Measurements from ENCODE around the gene USP47. TPM values are rescaled to one million over a fixed set of nuclear protein-coding genes. Genes with fewer than 3 reads are reported as not detected.

The USP47 gene
- total RNA-seq, 2 experiments from 2014 or later = 40.1 to 44.8 TPM

- DNase-seq = no peak
- Mint-ChIP-seq H3K4me3 (no peak overlapping the region), H3K27ac (no peak overlapping the region), H3K9me3 (ENCODE audit: low read depth) (no peaks in the 10 kb centered on the region), H3K4me1 (peaks cover 9% of the 10 kb centered on the region), H3K36me3 (no peaks in the 10 kb centered on the region), H3K27me3 (peaks cover 68% of the 10 kb centered on the region)
- CTCF ChIA-PET = interaction anchor here (1.8 to 2.3 kb wide), 2 partner anchors 37 to 285 kb away, joined by 4 to 9 read pairs; no protein-coding TSS in a partner anchor
- no peak for ATAC-seq
These were observed 162.0 kb downstream of the USP47 start for GRCh38 chr11:12003815-12004214.

DNA sequence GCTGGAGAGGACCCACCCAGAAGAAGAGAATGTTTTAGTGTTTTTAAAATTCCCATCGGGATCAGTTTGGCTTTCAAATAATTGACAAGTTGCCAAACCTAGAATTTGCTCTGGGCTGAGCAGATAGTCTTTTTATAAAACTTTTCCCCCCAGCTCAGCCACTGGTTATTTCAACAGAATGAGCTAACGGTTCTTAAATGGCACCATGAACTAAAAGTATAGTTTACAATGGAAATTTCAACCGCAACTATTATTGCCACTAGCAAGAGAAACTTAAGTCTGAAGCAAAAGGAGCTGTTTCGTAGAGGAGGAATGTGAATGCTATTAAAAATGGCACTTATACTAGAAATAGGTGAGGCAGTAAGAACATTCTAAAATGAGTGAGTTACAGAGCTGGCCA, 163.3 kb downstream of the USP47 start:
- no peaks in the 10 kb centered on the region for H3K36me3 Mint-ChIP-seq
- no peak overlapping the region for H3K27ac Mint-ChIP-seq
- no peak overlapping the region for H3K4me3 Mint-ChIP-seq
- DNase-seq = no peak
- no peak for ATAC-seq
- no peaks in the 10 kb centered on the region for H3K9me3 Mint-ChIP-seq (ENCODE audit: low read depth)
- CTCF ChIA-PET = interaction anchor here (1.2 to 2.3 kb wide), 3 partner anchors 18 to 277 kb away, joined by 3 to 9 read pairs (median 4); no protein-coding TSS in a partner anchor
- peaks cover 77% of the 10 kb centered on the region for H3K27me3 Mint-ChIP-seq
- peaks cover 5% of the 10 kb centered on the region for H3K4me1 Mint-ChIP-seq

GRCh38 chr11:12005476-12005875, 163.7 kb downstream of the USP47 start:
- DNase-seq (no peak), ATAC-seq (no peak)
- H3K27me3 Mint-ChIP-seq = peaks cover 81% of the 10 kb centered on the region
- H3K4me3 Mint-ChIP-seq = no peak overlapping the region
- CTCF ChIA-PET = interaction anchor here (1.2 to 2.3 kb wide), 3 partner anchors 19 to 276 kb away, joined by 3 to 9 read pairs (median 4); no protein-coding TSS in a partner anchor
- no peaks in the 10 kb centered on the region for H3K36me3 Mint-ChIP-seq
- no peak overlapping the region for H3K27ac Mint-ChIP-seq
- H3K9me3 Mint-ChIP-seq (ENCODE audit: low read depth) = no peaks in the 10 kb centered on the region
- H3K4me1 Mint-ChIP-seq = peaks cover 5% of the 10 kb centered on the region

GRCh38 chr11:12006552-12007229, 164.9 kb downstream of the USP47 start:
- no peak overlapping the region for H3K4me3 Mint-ChIP-seq
- ATAC-seq = no peak
- CTCF ChIA-PET = interaction anchor here (1.1 kb wide), 1 partner anchor 40 kb away, joined by 3 read pairs; no protein-coding TSS in a partner anchor
- H3K36me3 Mint-ChIP-seq = no peaks in the 10 kb centered on the region
- H3K27me3 Mint-ChIP-seq = peaks cover 86% of the 10 kb centered on the region
- DNase-seq = no peak
- no peaks in the 10 kb centered on the region for H3K9me3 Mint-ChIP-seq (ENCODE audit: low read depth)
- no peak overlapping the region for H3K27ac Mint-ChIP-seq
- peaks cover 5% of the 10 kb centered on the region for H3K4me1 Mint-ChIP-seq

DNA sequence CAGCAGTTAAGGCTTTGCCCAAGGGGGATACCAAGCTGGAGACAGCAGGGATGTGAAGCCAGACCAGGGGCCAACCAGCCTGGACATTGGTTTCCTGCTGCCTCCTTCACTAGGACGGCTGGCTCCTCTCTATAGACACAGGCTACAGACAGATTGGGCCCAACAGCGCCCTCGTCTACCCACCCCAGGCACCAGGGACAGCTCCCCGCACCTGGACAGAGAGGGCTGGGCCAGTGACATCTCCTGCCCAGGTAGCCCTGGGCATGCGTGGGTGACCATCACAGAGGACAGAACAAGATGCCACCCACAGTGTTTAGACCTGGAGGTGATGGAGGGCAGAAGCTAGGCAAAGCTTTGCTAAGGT, 165.4 kb downstream of the USP47 start:
- CTCF ChIA-PET = interaction anchor here (1.1 kb wide), 1 partner anchor 41 kb away, joined by 3 read pairs; no protein-coding TSS in a partner anchor
- Mint-ChIP-seq H3K27ac (no peak overlapping the region), H3K4me1 (peaks cover 5% of the 10 kb centered on the region), H3K36me3 (no peaks in the 10 kb centered on the region), H3K9me3 (ENCODE audit: low read depth) (no peaks in the 10 kb centered on the region), H3K4me3 (no peak overlapping the region), H3K27me3 (peaks cover 85% of the 10 kb centered on the region)
- ATAC-seq (no peak), DNase-seq (no peak)

- peak; percentile 42 for ATAC-seq
- CTCF ChIA-PET = interaction anchor here (1.1 kb wide), 1 partner anchor 41 kb away, joined by 3 read pairs; no protein-coding TSS in a partner anchor
- H3K27ac Mint-ChIP-seq = no peak within 1 kb of the TSS
- peak within 1 kb of the TSS; percentile 56 for H3K4me3 Mint-ChIP-seq
- no peaks in the 10 kb centered on the region for H3K36me3 Mint-ChIP-seq
- no peaks in the 10 kb centered on the region for H3K9me3 Mint-ChIP-seq (ENCODE audit: low read depth)
- DNase-seq = no peak
- H3K4me1 Mint-ChIP-seq = peaks cover 5% of the 10 kb centered on the region
- peaks cover 87% of the 10 kb centered on the region for H3K27me3 Mint-ChIP-seq
These were observed 166.3 kb downstream of the USP47 start, which contains the start of gene DKK3 for GRCh38 chr11:12007769-12008737. TSS of gene DKK3 (minus strand) at chr11:12008626. CDS start at chr11:12008582, 44 bp downstream.

Other genes with a start within 250 kb of the USP47 start
- gene GALNT18, start 220.0 kb upstream of the USP47 start, total RNA-seq = under 1 TPM; 0.32 to 0.70 TPM
- gene DKK3, start 166.7 kb downstream of the USP47 start, total RNA-seq = not detected